Measurements from ENCODE around the gene EDARADD.
"Not testable (repeated sequence)": the region's sequence is repeated elsewhere in the genome, so short reads cannot be mapped to it uniquely, and the experiment has no call there.

The EDARADD gene

GRCh38 chr1:236489710-236490377 is 95.8 kb downstream of the EDARADD start:
- peak in 1 of 2 donors; percentile 59 for DNase-seq

GRCh38 chr1:236491469-236492136 is 97.5 kb downstream of the EDARADD start:
- DNase-seq, result no peak

GRCh38 chr1:236492378-236492777 is 98.3 kb downstream of the EDARADD start:
- no peak for DNase-seq

GRCh38 chr1:236494082-236494481 is 100.0 kb downstream of the EDARADD start:
- no peak for DNase-seq

- DNase-seq, result no peak
Measured at GRCh38 chr1:236494586-236495466, 100.7 kb downstream of the EDARADD start.

GRCh38 chr1:236495467-236496112 is 101.5 kb downstream of the EDARADD start:
- DNase-seq, result no peak

GRCh38 chr1:236497908-236498307 is 103.8 kb downstream of the EDARADD start:
- no peak for DNase-seq

- no peak for DNase-seq
Measured at GRCh38 chr1:236501093-236501492, 107.0 kb downstream of the EDARADD start.

GRCh38 chr1:236502579-236502971 is 108.5 kb downstream of the EDARADD start:
- DNase-seq, result no peak

GRCh38 chr1:236502972-236503639 is 109.0 kb downstream of the EDARADD start:
- DNase-seq, result peak; percentile 13 to 39

- not testable (repeated sequence) for DNase-seq
Measured at GRCh38 chr1:236504338-236504737, 110.3 kb downstream of the EDARADD start.

GRCh38 chr1:236507022-236507700 is 113.1 kb downstream of the EDARADD start:
- DNase-seq, result no peak

GRCh38 chr1:236508593-236509027 is 114.5 kb downstream of the EDARADD start:
- DNase-seq, result no peak

- no peak for DNase-seq
Measured at GRCh38 chr1:236509203-236509602, 115.1 kb downstream of the EDARADD start.

- DNase-seq, result no peak
Measured at GRCh38 chr1:236509647-236510401, 115.7 kb downstream of the EDARADD start.

GRCh38 chr1:236511735-236512418 is 117.8 kb downstream of the EDARADD start:
- no peak for DNase-seq

GRCh38 chr1:236514703-236515442 is 120.8 kb downstream of the EDARADD start:
- DNase-seq, result no peak

GRCh38 chr1:236515443-236515958 is 121.4 kb downstream of the EDARADD start:
- DNase-seq, result no peak
